Liver (tissue), 9 donors: ENCODE results near the gene GBA2. TPM values are rescaled to one million over a fixed set of nuclear protein-coding genes. Genes with fewer than 3 reads are reported as not detected.

Experiments
- DNase-seq: peaks from one replicate; pipeline ENCODE4 v3.0.0-alpha.2; 2017; ENCODE audit warnings: low spot score
- H3K27ac ChIP-seq, 2 donors: one replicate each; pipeline ENCODE4 v1.7.0; 2013; ENCODE audit warnings: inconsistent platforms in 2 of 2, low read length in 2 of 2, control low read depth in 1 of 2, low read depth in 1 of 2, mild to moderate bottlenecking in 1 of 2
- H3K27me3 ChIP-seq, 4 donors: one replicate each; pipeline versions ENCODE4 v1.6.1 to v1.7.0; 2013; ENCODE audit warnings: low read length in 3 of 4, inconsistent platforms in 1 of 4, mild to moderate bottlenecking in 1 of 4, moderate library complexity in 1 of 4; ENCODE audit not compliant: control insufficient read depth in 4 of 4, insufficient read depth in 4 of 4
- H3K36me3 ChIP-seq, 4 donors: one replicate each; pipeline versions ENCODE4 v1.6.1 to v1.7.0; 2013; ENCODE audit warnings: low read length in 3 of 4, mild to moderate bottlenecking in 3 of 4, low read depth in 1 of 4, moderate library complexity in 1 of 4; ENCODE audit not compliant: control insufficient read depth in 4 of 4, insufficient read depth in 3 of 4
- H3K4me1 ChIP-seq, 4 donors: one replicate each; pipeline versions ENCODE4 v1.6.1 to v1.7.0; 2013; ENCODE audit warnings: low read length in 3 of 4, mild to moderate bottlenecking in 3 of 4, moderate library complexity in 1 of 4; ENCODE audit not compliant: control insufficient read depth in 4 of 4, insufficient read depth in 4 of 4
- H3K4me3 ChIP-seq, 3 donors: one replicate each; pipeline versions ENCODE4 v1.6.1 to v1.7.0; 2013; ENCODE audit warnings: low read length in 3 of 3, control low read depth in 1 of 3, low read depth in 1 of 3, mild to moderate bottlenecking in 1 of 3
- H3K9ac ChIP-seq, 2 donors: one replicate each; pipeline ENCODE4 v1.7.0; 2013; ENCODE audit warnings: low read length in 2 of 2, mild to moderate bottlenecking in 2 of 2, moderate library complexity in 2 of 2, control low read depth in 1 of 2, low read depth in 1 of 2
- H3K9me3 ChIP-seq, 4 donors: one replicate each; pipeline versions ENCODE4 v1.6.1 to v1.7.0; 2013; ENCODE audit warnings: low read length in 3 of 4; ENCODE audit not compliant: control insufficient read depth in 4 of 4
- CTCF ChIP-seq: fragments of 150-350 bp; IDR thresholded peaks from 2 replicates; pipeline ENCODE4 v1.5.1; 2017; ENCODE audit warnings: improper control_type of control experiment, low read depth, low read length; ENCODE audit not compliant: missing input control
- EGR1 ChIP-seq, 2 donors: IDR thresholded peaks; 2 replicates each; pipeline ENCODE4 v1.6.1; 2016 to 2018; ENCODE audit warnings: antibody characterized with exemption in 2 of 2, low read depth in 2 of 2
- FOXA1 ChIP-seq: IDR thresholded peaks from 2 replicates; pipeline ENCODE4 v1.6.1; 2016; ENCODE audit warnings: antibody characterized with exemption
- GABPA ChIP-seq, 2 donors: IDR thresholded peaks in 1 of 2; conservative IDR thresholded peaks in 1 of 2; 2 replicates each; pipeline ENCODE4 v1.6.1; 2016; ENCODE audit warnings: antibody characterized with exemption in 2 of 2, mild to moderate bottlenecking in 1 of 2, moderate library complexity in 1 of 2
- HNF4A ChIP-seq, 2 donors: conservative IDR thresholded peaks; 2 replicates each; pipeline ENCODE4 v1.6.1; 2016; ENCODE audit warnings: antibody characterized with exemption in 2 of 2, mild to moderate bottlenecking in 2 of 2
- JUND ChIP-seq, 2 donors: IDR thresholded peaks; 2 replicates each; pipeline ENCODE4 v1.6.1; 2016; ENCODE audit warnings: antibody characterized with exemption in 2 of 2
- MAX ChIP-seq: IDR thresholded peaks from 2 replicates; pipeline ENCODE4 v1.6.1; 2016; ENCODE audit warnings: antibody characterized with exemption
- NR2F2 ChIP-seq: IDR thresholded peaks from 2 replicates; pipeline ENCODE4 v1.6.1; 2016; ENCODE audit warnings: antibody characterized with exemption
- RAD21 ChIP-seq, 2 donors: IDR thresholded peaks; 2 replicates each; pipeline ENCODE4 v1.6.1; 2016; ENCODE audit warnings: antibody characterized with exemption in 2 of 2, mild to moderate bottlenecking in 2 of 2
- REST ChIP-seq: IDR thresholded peaks from 2 replicates; pipeline ENCODE4 v1.6.1; 2016; ENCODE audit warnings: antibody characterized with exemption, mild to moderate bottlenecking
- RXRA ChIP-seq, 2 donors: IDR thresholded peaks; 2 replicates each; pipeline ENCODE4 v1.6.1; 2017 to 2018; ENCODE audit warnings: antibody characterized with exemption in 2 of 2, mild to moderate bottlenecking in 1 of 2
- SP1 ChIP-seq: IDR thresholded peaks from 2 replicates; pipeline ENCODE4 v1.6.1; 2018; ENCODE audit warnings: antibody characterized with exemption, mild to moderate bottlenecking
- TAF1 ChIP-seq: conservative IDR thresholded peaks from 2 replicates; pipeline ENCODE4 v1.6.1; 2016; ENCODE audit warnings: antibody characterized with exemption, mild to moderate bottlenecking
- YY1 ChIP-seq: IDR thresholded peaks from 2 replicates; pipeline ENCODE4 v1.6.1; 2016; ENCODE audit warnings: antibody characterized with exemption, mild to moderate bottlenecking
- ZBTB33 ChIP-seq: IDR thresholded peaks from 2 replicates; pipeline ENCODE4 v1.6.1; 2016; ENCODE audit warnings: antibody characterized with exemption
- WGBS: extraction: QIAGEN DNeasy Blood & Tissue Kit; methylation state at CpG from one replicate; pipeline ENCODE4 v1.1.7; 2013; 5-methylcytosine and 5-hydroxymethylcytosine counted together
- polyA plus RNA-seq, 2 donors: library from polyadenylated mRNA; stranded (reverse) in 1 of 2; unstranded in 1 of 2; fragments of 200-250 nt in 1 of 2; fragments of >200 nt in 1 of 2; fragmentation: Nextera tagmentation in 1 of 2; extraction: Ambion mirVana in 1 of 2; gene quantifications; one replicate each; pipeline versions ENCODE4 v1.2.1 to v1.2.3, GENCODE V29; 2013 to 2015
- total RNA-seq, 2 donors: library from RNA; depleted of rRNA; stranded (reverse); fragments of >200 nt; gene quantifications; one replicate each; pipeline ENCODE4 v1.2.3, GENCODE V29; 2014
- donor health status: healthy.
- donor health status: healthy.
- donor health status: healthy.
- donor health status: healthy.
- donor health status: healthy.

Gene GBA2
- total and polyA plus RNA-seq, 4 donors: 24.1 to 65.3 (median 25.8) TPM

- Histone ChIP-seq H3K9ac (peak overlapping the region; percentile 83 to 89), H3K4me1 (peaks cover 17 to 55% (median 42%) of the 10 kb centered on the region in 4 donors), H3K36me3 (peaks cover 4 to 26% (median 18%) of the 10 kb centered on the region in 4 donors), H3K27ac (peak overlapping the region; percentile 95 to 98), H3K27me3 (no peaks in the 10 kb centered on the region), H3K4me3 (peak overlapping the region; percentile 75 to 90 (median 87)), H3K9me3 (no peaks in the 10 kb centered on the region)
- no peak for DNase-seq
- TF ChIP-seq TAF1: no peak
- no peak for TF ChIP-seq YY1
- no peak for TF ChIP-seq CTCF
- TF ChIP-seq JUND (IDR thresholded peaks at IDR 0.05): no peak
- TF ChIP-seq ZBTB33: no peak
- TF ChIP-seq HNF4A (conservative IDR thresholded peaks at IDR 0.05): no peak
- under 1% methylated on average over 14 of the region's 14 CpGs for WGBS
Observed at GRCh38 chr9:35732800-35733541, 16.1 kb downstream of the GBA2 start.

GRCh38 chr9:35732185-35732799, 16.7 kb downstream of the GBA2 start, which contains the start of the genes CREB3 and TLN1:
TSS of gene CREB3 (plus strand) at chr9:35732666. CDS start at chr9:35732773, 107 bp downstream.
TSS of gene TLN1 (minus strand) at chr9:35732195. CDS start at chr9:35725694, 6,501 bp downstream.
- TF ChIP-seq YY1: peak; percentile 93
- TF ChIP-seq GABPA (IDR thresholded peaks at IDR 0.05 in 1 of 2, conservative IDR thresholded peaks at IDR 0.05 in 1 of 2): peak; percentile 74 to 91
- TF ChIP-seq TAF1: peak; percentile 82
- TF ChIP-seq CTCF: no peak
- peak; percentile 88 for TF ChIP-seq REST
- no peak for TF ChIP-seq FOXA1
- TF ChIP-seq RAD21 (IDR thresholded peaks at IDR 0.05): peak; percentile 44 to 47
- peak; percentile 77 to 78 for TF ChIP-seq JUND (IDR thresholded peaks at IDR 0.05)
- TF ChIP-seq HNF4A (conservative IDR thresholded peaks at IDR 0.05): peak; percentile 39 to 55
- TF ChIP-seq EGR1 (IDR thresholded peaks at IDR 0.05; ENCODE audit: low read depth in 2 of 2): peak; percentile 66 to 72
- peak; percentile 65 to 68 for TF ChIP-seq RXRA (IDR thresholded peaks at IDR 0.05)
- no peak for TF ChIP-seq ZBTB33
- TF ChIP-seq NR2F2: peak; percentile 65
- TF ChIP-seq SP1: peak; percentile 89
- peak; percentile 81 for TF ChIP-seq MAX
- peak within 1 kb of the TSS; percentile 89 to 96 for H3K9ac ChIP-seq
- no peaks in the 10 kb centered on the region for H3K9me3 ChIP-seq
- H3K27ac ChIP-seq: peak within 1 kb of the TSS; percentile 95 to 98
- H3K27me3 ChIP-seq: no peaks in the 10 kb centered on the region
- peak; percentile 93 for DNase-seq
- peak within 1 kb of the TSS; percentile 75 to 91 (median 90) for H3K4me3 ChIP-seq
- under 1% methylated on average over 49 of the region's 49 CpGs for WGBS
- H3K36me3 ChIP-seq: peaks cover 4 to 20% (median 11%) of the 10 kb centered on the region in 4 donors
- H3K4me1 ChIP-seq: peaks cover 20 to 62% (median 48%) of the 10 kb centered on the region in 4 donors
